ENCODE results near the gene ECHS1. TPM values are rescaled to one million over a fixed set of nuclear protein-coding genes. Genes with fewer than 3 reads are reported as not detected.

The ECHS1 gene
- total and polyA plus RNA-seq, 9 of the 15 experiments (the other 6 are each of a cell fraction or from before 2014, with no cell fraction given), result 16.6 to 100 (median 68.1) TPM

- H3K9ac ChIP-seq (ENCODE audit: insufficient read depth in 1 of 2, low read depth in 2 of 2, low read length in 2 of 2), result peak overlapping the region in 1 of 2 experiments; percentile 85; a peak in 2 of 4 replicates
- CTCF ChIA-PET (ENCODE audit: low intra/inter-chr PET ratio), result no interaction called here
- no peak overlapping the region for H2AFZ ChIP-seq (ENCODE audit: low read depth, low read length)
Observed at GRCh38 chr10:133372507-133372906, 647 bp downstream of the ECHS1 start.

More at GRCh38 chr10:133372507-133372906, 647 bp downstream of the ECHS1 start:
- no peaks in the 10 kb centered on the region for H3K9me3 ChIP-seq (replicated peaks; ENCODE audit: control insufficient read depth, insufficient read depth, low read depth, low read length)
- peak overlapping the region; percentile 28 for H3K4me3 ChIP-seq
- no TSS peak for BruUV-seq (replicated peaks)
- peak overlapping the region; percentile 32; the same call in 1 of the 2 replicates for H3K4me2 ChIP-seq (ENCODE audit: insufficient read depth, low read length)
- TF ChIP-seq POLR2H (tag; IDR thresholded peaks at IDR 0.05; ENCODE audit: low read depth) (no peak), RBM39 (optimal IDR thresholded peaks at IDR 0.05; ENCODE audit: low read depth, low read length) (no peak), TCF3 (CRISPR knock-in tag; IDR thresholded peaks at IDR 0.05) (no peak), ZNF274 (IDR thresholded peaks at IDR 0.05; ENCODE audit: borderline replicate concordance, low read depth, low read length) (no peak), CBX3 (IDR thresholded peaks at IDR 0.05; ENCODE audit: borderline replicate concordance in 1 of 2, low read length in 2 of 2) (no peak), ZNF12 (CRISPR knock-in tag; IDR thresholded peaks at IDR 0.05) (no peak), EWSR1 (IDR thresholded peaks at IDR 0.05; ENCODE audit: borderline replicate concordance, low read depth, partially characterized antibody) (no peak), TBP (optimal IDR thresholded peaks at IDR 0.05; ENCODE audit: low read depth, low read length) (no peak), ZNF239 (CRISPR knock-in tag; IDR thresholded peaks at IDR 0.05) (no peak), ZBTB49 (CRISPR knock-in tag; IDR thresholded peaks at IDR 0.05; ENCODE audit: borderline replicate concordance) (no peak), THRA (IDR thresholded peaks at IDR 0.05) (no peak), ATF7 (IDR thresholded peaks at IDR 0.05) (no peak), NCOA2 (IDR thresholded peaks at IDR 0.05; ENCODE audit: partially characterized antibody in 2 of 2) (no peak), ARID1B (IDR thresholded peaks at IDR 0.05) (no peak), CREB3 (tag; conservative IDR thresholded peaks at IDR 0.05; ENCODE audit: low read depth) (no peak), MNT (conservative IDR thresholded peaks at IDR 0.05) (no peak), RFX5 (IDR thresholded peaks at IDR 0.05; ENCODE audit: low read depth, low read length) (no peak)
- POLR2A ChIA-PET, result interaction anchor here (2.2 kb wide), 1 partner anchor 11 kb away, joined by 10 read pairs; no protein-coding TSS in a partner anchor
- ATAC-seq (no peak), DNase-seq (ENCODE audit: extremely low read depth in 1 of 4, low spot score in 3 of 4) (peak in 2 of 4 experiments; percentile 56 to 59), FAIRE-seq (no peak)
- WGBS (ENCODE audit: insufficient coverage, low coverage, missing lambda C conversion rate), result 20% methylated on average over 2 of the region's 20 CpGs
- intact Hi-C loops (cut with micrococcal nuclease), result no loop called here
- H4K20me1 ChIP-seq (replicated peaks; ENCODE audit: control insufficient read depth, insufficient read depth, low read length), result no peaks in the 10 kb centered on the region
- H3K36me3 ChIP-seq (ENCODE audit: control insufficient read depth, insufficient read depth, low read length), result peaks cover 32% of the 10 kb centered on the region; the same call in 2 of the 3 replicates
- H3K79me2 ChIP-seq (ENCODE audit: control insufficient read depth, insufficient read depth, low read length), result peaks cover 9% of the 10 kb centered on the region
- no peaks in the 10 kb centered on the region for H3K9me1 ChIP-seq (ENCODE audit: control insufficient read depth, insufficient read depth, low read length)
- no peaks in the 10 kb centered on the region for H3K27me3 ChIP-seq (ENCODE audit: control insufficient read depth in 2 of 2, insufficient read depth in 2 of 2, low read length in 2 of 2)
- H3K27ac ChIP-seq (ENCODE audit: extremely low read depth, low read depth, low read length), result no peak overlapping the region
- in situ Hi-C loops (cut with MboI), result no loop called here
- H3K4me1 ChIP-seq (replicated peaks in 1 of 2; ENCODE audit: control insufficient read depth in 2 of 2, insufficient read depth in 2 of 2, low read length in 2 of 2), result peaks cover 7 to 18% of the 10 kb centered on the region in 2 experiments; a peak in 3 of 5 replicates
